OCI-LY7 (cell line): ENCODE data around the gene SLC25A21. TPM values are rescaled to one million over a fixed set of nuclear protein-coding genes. Genes with fewer than 3 reads are reported as not detected.
"Not testable (repeated sequence)": the region's sequence is repeated elsewhere in the genome, so short reads cannot be mapped to it uniquely, and the experiment has no call there.

Experiments
- BruUV-seq: library from RNA; stranded (reverse); fragments of 400-500 nt; replicated peaks from 2 replicates; lab custom pipeline; 2021; lab: Mats Ljungman, UMichigan
- CTCF ChIA-PET: fragments of 300-600 bp; sonication (Branson Sonifier 250); formaldehyde crosslinking; loops from one replicate; lab custom pipeline; 2022; ENCODE audit warnings: antibody characterized with exemption; ENCODE audit not compliant: unreplicated experiment; lab: Charles Lee
- POLR2A ChIA-PET: fragments of 300-600 bp; sonication (Branson Sonifier 250); formaldehyde crosslinking; loops from one replicate; lab custom pipeline; 2022; ENCODE audit warnings: antibody characterized with exemption; lab: Charles Lee
- DNase-seq: peaks from one replicate; pipeline ENCODE4 v3.0.0-alpha.2; 2015; ENCODE audit warnings: low spot score
- H2AFZ ChIP-seq: fragments of 200-600 bp; sonication (generic), shearing (Covaris generic); 2 replicates; pipeline ENCODE4 v1.6.1; 2014; ENCODE audit warnings: mild to moderate bottlenecking, antibody characterized with exemption, low read length, moderate library complexity
- H3K27ac ChIP-seq: fragments of 200-600 bp; sonication (generic); 2 replicates; pipeline ENCODE4 v1.5.1; 2014; ENCODE audit warnings: mixed run types, low read depth, mild to moderate bottlenecking, moderate library complexity, low read length, inconsistent platforms; ENCODE audit not compliant: poor library complexity, severe bottlenecking
- H3K36me3 ChIP-seq: fragments of 200-600 bp; sonication (generic); 2 replicates; pipeline ENCODE4 v1.6.1; 2014; ENCODE audit warnings: mild to moderate bottlenecking, antibody characterized with exemption, low read length, moderate library complexity, mixed read lengths; ENCODE audit not compliant: insufficient read depth
- H3K4me1 ChIP-seq: fragments of 200-600 bp; sonication (generic); 2 replicates; pipeline ENCODE4 v1.5.1; 2014; ENCODE audit warnings: mild to moderate bottlenecking, low read length; ENCODE audit not compliant: insufficient read depth, poor library complexity, severe bottlenecking
- H3K4me2 ChIP-seq: fragments of 200-600 bp; sonication (generic); 2 replicates; pipeline ENCODE4 v1.6.1; 2014; ENCODE audit warnings: mild to moderate bottlenecking, low read length
- H3K4me3 ChIP-seq: fragments of 200-600 bp; sonication (generic); 2 replicates; pipeline ENCODE4 v1.5.1; 2014; ENCODE audit warnings: mild to moderate bottlenecking, low read depth, low read length; ENCODE audit not compliant: poor library complexity, severe bottlenecking
- H3K79me2 ChIP-seq: fragments of 200-600 bp; sonication (generic); 2 replicates; pipeline ENCODE4 v1.6.1; 2016; ENCODE audit warnings: low read depth, mild to moderate bottlenecking, low read length, moderate library complexity, mixed read lengths; ENCODE audit not compliant: insufficient read depth
- H3K9me2 ChIP-seq: fragments of 200-600 bp; sonication (generic); 2 replicates; pipeline ENCODE4 v1.6.1; 2016; ENCODE audit warnings: mild to moderate bottlenecking, low read length, mixed read lengths; ENCODE audit not compliant: insufficient read depth
- H3K9me3 ChIP-seq: fragments of 200-600 bp; sonication (generic); 2 replicates; pipeline ENCODE4 v1.6.1; 2014; ENCODE audit warnings: mild to moderate bottlenecking, mixed run types, low read length, mixed read lengths
- H4K20me1 ChIP-seq: fragments of 200-600 bp; sonication (generic); 2 replicates; pipeline ENCODE4 v1.6.1; 2014; ENCODE audit warnings: mild to moderate bottlenecking, antibody characterized with exemption, low read length, moderate library complexity, mixed read lengths; ENCODE audit not compliant: insufficient read depth
- EZH2phosphoT487 ChIP-seq: fragments of 200-600 bp; sonication (generic); IDR thresholded peaks from 2 replicates; pipeline ENCODE4 v1.6.1; 2018; ENCODE audit warnings: low read depth, borderline replicate concordance, mild to moderate bottlenecking, mixed run types, antibody characterized with exemption, low read length, moderate library complexity, mixed read lengths
- intact Hi-C: fragments of 100-400 bp; cut with micrococcal nuclease; formaldehyde crosslinking; loops from one replicate; pipeline ENCODE4 v1.10.0; 2022; ENCODE audit not compliant: unreplicated experiment
- total RNA-seq, 2 experiments: library from RNA; depleted of rRNA in 1 of 2; stranded (reverse); fragments of >200 nt in 1 of 2; shearing (Covaris generic) in 1 of 2; gene quantifications; 2 replicates each; pipeline ENCODE4 v1.2.3, GENCODE V29; 2014 to 2022
- TF ChIP-seq, protein P1 (sequence below): fragments of 200-600 bp; sonication (generic); conservative IDR thresholded peaks from 2 replicates; pipeline ENCODE4 v1.5.1; 2014; ENCODE audit warnings: mild to moderate bottlenecking, antibody characterized with exemption, low read length, moderate library complexity, mixed read lengths

Gene SLC25A21
- total RNA-seq, 2 experiments from 2014 or later: not detected

DNA sequence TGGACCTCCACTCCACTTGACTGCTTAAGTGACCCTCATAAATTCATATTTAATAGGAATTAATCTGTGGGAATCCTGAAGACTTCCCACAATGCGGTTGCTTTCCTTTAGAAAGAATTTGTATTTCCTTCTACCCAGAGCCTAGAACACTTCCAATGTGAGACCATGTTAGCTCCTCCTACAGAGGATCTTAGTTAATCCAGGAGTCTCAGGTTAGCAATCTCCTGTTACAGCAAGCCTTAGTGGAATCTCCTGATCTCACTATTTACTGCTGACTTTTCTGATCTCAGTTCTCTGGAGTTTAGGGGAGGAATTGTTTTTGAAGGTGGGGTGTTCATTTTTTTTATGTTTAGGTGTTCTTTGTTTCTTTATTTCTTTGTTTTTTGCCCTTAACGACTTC lies 186.0 kb downstream of the SLC25A21 start:
- H3K9me3 ChIP-seq: no peaks in the 10 kb centered on the region
- H4K20me1 ChIP-seq: no peaks in the 10 kb centered on the region
- no peak for TF ChIP-seq EZH2phosphoT487
- TF ChIP-seq, protein P1, sequence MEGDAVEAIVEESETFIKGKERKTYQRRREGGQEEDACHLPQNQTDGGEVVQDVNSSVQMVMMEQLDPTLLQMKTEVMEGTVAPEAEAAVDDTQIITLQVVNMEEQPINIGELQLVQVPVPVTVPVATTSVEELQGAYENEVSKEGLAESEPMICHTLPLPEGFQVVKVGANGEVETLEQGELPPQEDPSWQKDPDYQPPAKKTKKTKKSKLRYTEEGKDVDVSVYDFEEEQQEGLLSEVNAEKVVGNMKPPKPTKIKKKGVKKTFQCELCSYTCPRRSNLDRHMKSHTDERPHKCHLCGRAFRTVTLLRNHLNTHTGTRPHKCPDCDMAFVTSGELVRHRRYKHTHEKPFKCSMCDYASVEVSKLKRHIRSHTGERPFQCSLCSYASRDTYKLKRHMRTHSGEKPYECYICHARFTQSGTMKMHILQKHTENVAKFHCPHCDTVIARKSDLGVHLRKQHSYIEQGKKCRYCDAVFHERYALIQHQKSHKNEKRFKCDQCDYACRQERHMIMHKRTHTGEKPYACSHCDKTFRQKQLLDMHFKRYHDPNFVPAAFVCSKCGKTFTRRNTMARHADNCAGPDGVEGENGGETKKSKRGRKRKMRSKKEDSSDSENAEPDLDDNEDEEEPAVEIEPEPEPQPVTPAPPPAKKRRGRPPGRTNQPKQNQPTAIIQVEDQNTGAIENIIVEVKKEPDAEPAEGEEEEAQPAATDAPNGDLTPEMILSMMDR: no peak
- H3K4me2 ChIP-seq: no peak overlapping the region
- BruUV-seq: no TSS peak
- no peak overlapping the region for H3K27ac ChIP-seq
- H3K79me2 ChIP-seq: no peaks in the 10 kb centered on the region
- POLR2A ChIA-PET: no interaction called here
- no peak overlapping the region for H2AFZ ChIP-seq
- CTCF ChIA-PET: no interaction called here
- no peaks in the 10 kb centered on the region for H3K9me2 ChIP-seq
- intact Hi-C loops: no loop called here
- DNase-seq: no peak
- no peaks in the 10 kb centered on the region for H3K36me3 ChIP-seq
- H3K4me1 ChIP-seq: no peaks in the 10 kb centered on the region
- no peak overlapping the region for H3K4me3 ChIP-seq

DNA sequence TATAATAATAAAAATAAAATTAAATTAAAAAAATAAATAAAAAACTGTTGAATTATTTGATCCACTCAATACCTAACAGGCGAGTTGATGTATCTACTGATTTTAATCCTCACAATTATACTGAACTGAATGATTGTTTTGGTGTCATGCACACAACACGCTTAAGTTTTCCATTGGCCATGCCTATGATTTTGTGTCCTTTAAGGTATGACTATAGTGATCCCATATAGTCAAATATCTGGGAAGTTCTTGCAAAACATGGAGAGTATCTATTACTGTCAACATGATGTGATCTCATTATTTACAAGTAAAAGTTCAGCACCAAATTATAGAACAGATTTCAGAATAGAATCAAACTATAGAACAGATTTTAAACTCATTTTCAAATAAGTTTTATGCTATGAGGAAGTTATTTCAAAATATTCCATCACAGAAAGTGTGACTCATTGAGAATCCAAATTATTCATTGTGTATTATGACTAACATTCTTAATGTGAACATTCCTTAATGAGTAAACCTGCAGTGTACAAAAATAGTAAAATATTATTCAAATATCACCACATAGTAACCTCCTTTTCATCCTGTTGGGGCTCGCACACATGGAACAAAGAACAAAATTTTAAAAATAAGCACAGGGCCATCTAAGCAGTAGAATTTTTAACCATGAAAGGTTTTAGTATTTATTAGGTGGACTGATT lies 190.4 kb downstream of the SLC25A21 start:
- Histone ChIP-seq H3K4me2 (no peak overlapping the region), H2AFZ (no peak overlapping the region), H3K9me2 (no peaks in the 10 kb centered on the region), H3K9me3 (no peaks in the 10 kb centered on the region), H3K4me3 (no peak overlapping the region), H3K27ac (no peak overlapping the region), H3K79me2 (no peaks in the 10 kb centered on the region), H4K20me1 (no peaks in the 10 kb centered on the region), H3K4me1 (no peaks in the 10 kb centered on the region), H3K36me3 (no peaks in the 10 kb centered on the region)
- intact Hi-C loops: no loop called here
- POLR2A ChIA-PET: no interaction called here
- DNase-seq: no peak
- no TSS peak for BruUV-seq
- CTCF ChIA-PET: no interaction called here
- TF ChIP-seq, protein P1: no peak
- no peak for TF ChIP-seq EZH2phosphoT487

DNA sequence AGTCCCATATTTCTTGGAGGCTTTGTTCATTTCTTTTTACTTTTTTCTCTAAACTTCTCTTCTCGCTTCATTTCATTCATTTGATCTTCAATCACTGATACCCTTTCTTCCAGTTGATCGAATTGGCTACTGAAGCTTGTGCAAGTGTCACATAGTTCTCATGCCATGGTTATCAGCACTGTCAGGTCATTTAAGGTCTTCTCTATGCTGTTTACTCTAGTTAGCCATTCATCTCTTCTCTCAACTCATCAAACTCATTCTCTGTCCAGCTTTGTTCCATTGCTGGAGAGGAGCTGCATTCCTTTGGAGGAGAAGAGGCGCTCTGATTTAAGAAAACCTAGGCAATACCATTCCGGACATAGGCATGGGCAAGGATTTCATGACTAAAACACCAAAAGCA lies 192.0 kb downstream of the SLC25A21 start:
- H3K9me3 ChIP-seq, intact Hi-C loops, H3K4me3 ChIP-seq, BruUV-seq, H3K4me2 ChIP-seq, CTCF ChIA-PET, H3K4me1 ChIP-seq, H3K36me3 ChIP-seq, H4K20me1 ChIP-seq, H3K79me2 ChIP-seq, DNase-seq, H3K27ac ChIP-seq, POLR2A ChIA-PET, H3K9me2 ChIP-seq, H2AFZ ChIP-seq: not testable (repeated sequence)
